ENCODE data around the gene NDUFB11.
"Not testable (repeated sequence)": the region's sequence is repeated elsewhere in the genome, so short reads cannot be mapped to it uniquely, and the experiment has no call there.

NDUFB11 gene

GRCh38 chrX:47112316-47112954, 32.1 kb downstream of the NDUFB11 start:
- Histone ChIP-seq H3K9me3 (ENCODE audit: insufficient read depth, low read depth, low read length) (no peaks in the 10 kb centered on the region), H3K4me1 (ENCODE audit: insufficient read depth, low read length, poor library complexity, severe bottlenecking) (no peaks in the 10 kb centered on the region), H3K4me3 (ENCODE audit: low read length, poor library complexity, severe bottlenecking) (no peak overlapping the region), H3K9me2 (replicated peaks; ENCODE audit: low read depth, low read length) (no peaks in the 10 kb centered on the region), H3F3A (ENCODE audit: low read depth) (no peaks in the 10 kb centered on the region), H3K36me3 (ENCODE audit: insufficient read depth, low read length) (no peaks in the 10 kb centered on the region), H3K9ac (ENCODE audit: low read depth, low read length, poor library complexity, severe bottlenecking) (no peak overlapping the region), H4K20me1 (ENCODE audit: insufficient read depth, low read length, poor library complexity, severe bottlenecking) (no peaks in the 10 kb centered on the region), H3K4me2 (ENCODE audit: low read depth, low read length, poor library complexity, severe bottlenecking) (no peak overlapping the region), H2AFZ (ENCODE audit: low read length) (no peak overlapping the region), H3K27me3 (ENCODE audit: insufficient read depth, low read length, poor library complexity, severe bottlenecking) (no peaks in the 10 kb centered on the region), H3K79me2 (ENCODE audit: insufficient read depth, low read length) (no peaks in the 10 kb centered on the region)
- no peak for TF ChIP-seq EZH2phosphoT487 (IDR thresholded peaks at IDR 0.05; ENCODE audit: borderline replicate concordance)
- TF ChIP-seq CTCF (conservative IDR thresholded peaks at IDR 0.05; ENCODE audit: low read length) = no peak

DNA sequence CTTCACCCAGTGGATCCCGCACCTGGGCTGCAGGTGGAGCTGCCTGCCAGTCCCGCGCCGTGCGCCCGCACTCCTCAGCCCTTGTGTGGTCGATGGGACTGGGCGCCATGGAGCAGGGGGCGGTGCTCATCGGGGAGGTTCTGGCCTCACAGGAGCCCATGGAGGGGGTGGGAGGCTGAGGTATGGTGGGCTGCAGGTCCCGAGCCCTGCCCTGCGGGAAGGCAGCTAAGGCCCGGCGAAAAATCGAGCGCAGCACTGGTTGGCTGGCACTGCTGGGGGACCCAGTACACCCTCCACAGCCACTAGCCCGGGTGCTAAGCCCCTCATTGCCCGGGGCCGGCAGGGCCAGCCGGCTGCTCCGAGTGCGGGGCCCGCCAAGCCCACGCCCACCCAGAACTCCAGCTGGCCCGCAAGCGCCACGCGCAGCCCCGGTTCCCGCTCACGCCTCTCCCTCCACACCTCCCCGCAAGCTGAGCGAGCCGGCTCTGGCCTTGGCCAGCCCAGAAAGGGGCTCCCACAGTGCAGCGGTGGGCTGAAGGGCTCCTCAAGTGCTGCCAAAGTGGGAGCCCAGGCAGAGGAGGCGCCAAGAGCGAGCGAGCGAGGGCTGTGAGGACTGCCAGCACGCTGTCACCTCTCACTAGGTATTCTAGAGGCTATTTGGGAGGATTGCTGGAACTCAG, 33.4 kb downstream of the NDUFB11 start:
- H3K9ac ChIP-seq (ENCODE audit: low read depth, low read length, poor library complexity, severe bottlenecking); H2AFZ ChIP-seq (ENCODE audit: low read length); H4K20me1 ChIP-seq (ENCODE audit: insufficient read depth, low read length, poor library complexity, severe bottlenecking); H3K9me3 ChIP-seq (ENCODE audit: insufficient read depth, low read depth, low read length); H3K4me1 ChIP-seq (ENCODE audit: insufficient read depth, low read length, poor library complexity, severe bottlenecking); H3K79me2 ChIP-seq (ENCODE audit: insufficient read depth, low read length); H3K4me3 ChIP-seq (ENCODE audit: low read length, poor library complexity, severe bottlenecking); H3K4me2 ChIP-seq (ENCODE audit: low read depth, low read length, poor library complexity, severe bottlenecking); H3K27me3 ChIP-seq (ENCODE audit: insufficient read depth, low read length, poor library complexity, severe bottlenecking); H3K36me3 ChIP-seq (ENCODE audit: insufficient read depth, low read length); H3K9me2 ChIP-seq (replicated peaks; ENCODE audit: low read depth, low read length); H3F3A ChIP-seq (ENCODE audit: low read depth): not testable (repeated sequence)

- Histone ChIP-seq H3K9ac (ENCODE audit: low read depth, low read length, poor library complexity, severe bottlenecking) (no peak overlapping the region), H3K4me3 (ENCODE audit: low read length, poor library complexity, severe bottlenecking) (no peak overlapping the region), H3K4me1 (ENCODE audit: insufficient read depth, low read length, poor library complexity, severe bottlenecking) (no peaks in the 10 kb centered on the region), H3K36me3 (ENCODE audit: insufficient read depth, low read length) (no peaks in the 10 kb centered on the region), H3K79me2 (ENCODE audit: insufficient read depth, low read length) (no peaks in the 10 kb centered on the region), H3K4me2 (ENCODE audit: low read depth, low read length, poor library complexity, severe bottlenecking) (no peak overlapping the region), H3K9me2 (replicated peaks; ENCODE audit: low read depth, low read length) (no peaks in the 10 kb centered on the region), H4K20me1 (ENCODE audit: insufficient read depth, low read length, poor library complexity, severe bottlenecking) (no peaks in the 10 kb centered on the region), H2AFZ (ENCODE audit: low read length) (no peak overlapping the region), H3F3A (ENCODE audit: low read depth) (no peaks in the 10 kb centered on the region), H3K9me3 (ENCODE audit: insufficient read depth, low read depth, low read length) (no peaks in the 10 kb centered on the region), H3K27me3 (ENCODE audit: insufficient read depth, low read length, poor library complexity, severe bottlenecking) (no peaks in the 10 kb centered on the region)
- TF ChIP-seq EZH2phosphoT487 (IDR thresholded peaks at IDR 0.05; ENCODE audit: borderline replicate concordance) (no peak), CTCF (conservative IDR thresholded peaks at IDR 0.05; ENCODE audit: low read length) (no peak)
These were observed 43.3 kb downstream of the NDUFB11 start for GRCh38 chrX:47101206-47101605.
